Right lung (tissue), 5 donors: Measurements from ENCODE around the gene ANXA4. TPM values are rescaled to one million over a fixed set of nuclear protein-coding genes. Genes with fewer than 3 reads are reported as not detected.
"Not testable (repeated sequence)": the region's sequence is repeated elsewhere in the genome, so short reads cannot be mapped to it uniquely, and the experiment has no call there.

Experiments used
- DNase-seq, 2 donors: peaks; one replicate each; pipeline ENCODE4 v3.0.0-alpha.2; 2013
- polyA plus RNA-seq, 5 donors: library from polyadenylated mRNA; unstranded; fragments of 120-200 nt; gene quantifications; one replicate each; pipeline versions ENCODE4 v1.2.1 to v1.2.3, GENCODE V29; 2013; ENCODE audit warnings: inconsistent platforms in 1 of 5, low replicate concordance in 1 of 5; ENCODE audit not compliant: insufficient read length in 5 of 5, insufficient read depth in 1 of 5

The ANXA4 gene
- polyA plus RNA-seq, 5 donors = 77.3 to 102 (median 85.8) TPM

DNA sequence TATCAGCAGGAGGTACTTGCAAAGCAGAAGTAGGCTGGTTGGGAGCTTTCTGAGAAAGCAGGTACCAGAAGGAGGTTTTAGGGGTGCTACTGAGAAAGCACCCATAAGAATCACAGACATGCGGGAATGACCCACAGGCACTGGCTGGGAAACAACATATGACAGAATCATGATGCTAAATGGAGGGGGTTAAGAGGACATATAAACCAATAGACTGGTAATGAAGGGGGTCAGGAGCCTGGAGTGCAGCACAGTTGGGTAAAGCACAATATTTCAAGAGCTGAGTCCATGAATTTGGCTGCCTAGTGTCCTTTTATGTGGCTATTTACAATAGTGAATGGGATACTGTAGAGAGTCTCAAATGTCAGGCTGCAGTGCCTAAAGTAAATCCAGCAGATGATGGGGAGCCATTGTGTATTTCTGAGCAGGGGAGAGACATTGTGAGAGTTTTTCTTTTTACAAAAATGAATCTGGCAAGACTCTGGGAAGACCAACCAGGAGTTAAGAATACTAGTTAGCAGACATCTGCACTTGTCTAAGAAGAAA lies 59.9 kb downstream of the ANXA4 start:
- DNase-seq = no peak

DNA sequence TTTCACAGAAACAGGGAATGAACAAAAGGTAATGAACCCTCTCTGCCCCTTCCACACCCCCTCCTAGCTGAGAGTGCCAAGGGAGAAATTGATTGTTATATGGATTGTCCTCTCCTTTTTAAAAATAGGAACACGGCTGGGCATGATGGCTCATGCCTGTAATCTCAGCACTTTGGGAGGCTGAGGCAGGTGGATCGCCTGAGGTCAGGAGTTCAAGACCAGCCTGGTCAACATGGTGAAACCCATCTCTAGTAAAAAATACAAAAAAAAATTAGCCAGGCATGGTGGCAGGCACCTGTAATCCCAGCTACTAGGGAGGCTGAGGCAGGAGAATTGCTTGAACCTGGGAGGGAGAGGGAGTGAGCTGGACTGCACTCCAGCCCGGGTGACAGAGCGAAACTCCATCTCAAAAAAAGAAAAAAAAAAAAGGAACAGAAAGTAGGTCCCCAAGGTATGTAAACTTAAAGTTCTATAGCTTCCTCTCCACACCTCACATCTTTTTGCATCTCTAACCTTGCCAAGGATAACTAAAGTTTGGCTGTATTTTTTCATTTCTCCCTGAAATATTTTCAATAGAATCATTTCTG lies 60.9 kb downstream of the ANXA4 start:
- not testable (repeated sequence) for DNase-seq

DNA sequence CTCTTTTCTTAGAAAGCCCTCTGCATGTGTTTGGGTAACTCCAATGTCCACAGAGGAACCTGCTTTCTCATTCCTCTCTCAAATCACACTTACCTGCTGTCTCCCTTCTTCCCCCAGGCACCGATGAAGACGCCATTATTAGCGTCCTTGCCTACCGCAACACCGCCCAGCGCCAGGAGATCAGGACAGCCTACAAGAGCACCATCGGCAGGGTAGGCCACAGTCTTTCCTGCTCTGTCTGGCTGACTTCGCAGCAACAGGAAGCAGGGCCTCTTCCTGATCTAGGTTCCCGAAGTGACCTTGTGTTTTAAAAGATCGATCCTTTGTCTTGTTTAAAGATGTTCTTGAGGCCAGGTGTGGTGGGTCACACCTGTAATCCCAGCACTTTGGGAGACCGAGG lies 62.5 kb downstream of the ANXA4 start:
- no peak for DNase-seq

DNA sequence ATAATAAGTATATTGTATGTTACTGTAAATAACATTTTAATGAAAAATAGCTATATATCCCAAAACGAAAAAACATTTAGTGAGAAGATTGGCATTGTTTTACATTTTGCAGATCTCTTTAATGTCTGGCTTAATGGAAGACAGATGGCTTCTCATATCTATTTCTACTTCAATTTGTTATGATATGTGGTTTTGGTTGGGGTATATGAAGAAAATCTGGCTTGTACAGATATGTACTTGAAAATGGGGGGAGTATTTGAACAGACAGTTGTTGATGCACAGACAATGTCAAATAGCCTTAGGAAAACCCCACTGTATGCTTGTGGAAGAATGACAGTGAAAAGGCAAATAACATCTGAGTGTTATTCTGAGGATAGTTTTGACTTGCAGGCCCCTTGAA lies 64.0 kb downstream of the ANXA4 start:
- no peak for DNase-seq

DNA sequence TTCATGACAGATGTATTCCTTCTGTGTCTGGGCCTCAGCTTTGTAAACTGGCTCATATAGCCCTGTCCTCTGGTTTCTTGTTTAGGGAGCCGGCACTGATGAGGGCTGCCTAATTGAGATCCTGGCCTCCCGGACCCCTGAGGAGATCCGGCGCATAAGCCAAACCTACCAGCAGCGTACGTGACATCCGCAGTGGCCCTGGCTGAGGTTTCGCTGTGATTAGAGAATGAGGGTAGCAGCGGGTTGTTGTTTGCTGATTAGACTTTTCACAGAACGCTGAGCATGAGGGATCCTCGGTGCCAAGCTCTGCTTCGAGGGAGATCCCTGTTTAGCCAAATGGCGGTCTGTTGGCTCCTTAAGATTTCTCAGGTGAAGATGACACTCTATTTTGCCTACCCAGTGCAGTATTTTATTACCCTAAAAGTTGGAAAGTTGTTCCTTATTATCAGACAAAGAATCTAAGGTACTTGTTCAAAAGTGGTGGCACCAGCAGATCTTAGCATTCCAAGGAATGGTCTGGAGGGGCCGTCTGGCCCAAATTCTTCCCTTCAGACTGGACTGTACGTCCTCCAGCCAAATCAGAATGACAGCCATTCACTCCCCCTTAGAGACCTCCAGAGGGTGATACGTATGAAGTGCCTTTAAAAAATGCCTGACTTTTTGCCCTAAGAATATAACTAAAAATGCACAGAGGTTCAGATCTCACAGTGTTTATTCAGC lies 66.0 kb downstream of the ANXA4 start:
- no peak for DNase-seq

DNA sequence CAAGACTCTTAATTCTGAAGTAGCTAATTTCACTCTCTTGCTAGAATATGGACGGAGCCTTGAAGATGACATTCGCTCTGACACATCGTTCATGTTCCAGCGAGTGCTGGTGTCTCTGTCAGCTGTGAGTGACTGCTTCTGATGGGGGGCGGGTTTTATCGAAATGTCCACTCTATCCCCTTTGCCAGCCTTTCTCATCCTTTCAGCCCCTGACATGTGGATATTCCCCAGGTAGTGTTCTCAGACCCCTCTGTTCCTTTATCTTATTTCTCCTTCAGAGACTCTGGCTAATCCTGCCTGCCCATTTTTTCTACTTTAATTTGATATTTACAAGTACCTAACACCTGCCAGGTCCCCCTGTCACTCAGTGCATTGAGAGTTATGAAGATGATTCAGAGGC lies 68.6 kb downstream of the ANXA4 start:
- DNase-seq = no peak

DNA sequence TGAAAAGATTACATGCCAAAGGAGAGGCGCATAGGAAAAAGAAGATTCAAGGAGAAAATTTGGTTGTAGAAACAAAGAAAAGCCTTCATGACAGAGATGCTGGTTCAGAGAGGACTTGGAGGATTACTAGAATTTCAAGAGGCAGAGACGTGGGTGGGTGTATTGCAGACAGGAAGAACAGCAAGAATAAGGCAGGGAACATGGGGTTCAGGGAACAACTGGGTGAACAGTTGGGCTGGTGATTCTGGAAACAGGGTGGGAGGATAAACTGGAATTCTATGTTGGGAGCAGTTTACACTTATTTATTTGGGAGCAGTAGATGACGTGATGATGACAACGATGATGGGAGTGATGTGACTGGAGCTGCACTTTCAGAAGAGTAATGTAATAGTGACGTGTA lies 69.1 kb downstream of the ANXA4 start:
- no peak for DNase-seq

DNA sequence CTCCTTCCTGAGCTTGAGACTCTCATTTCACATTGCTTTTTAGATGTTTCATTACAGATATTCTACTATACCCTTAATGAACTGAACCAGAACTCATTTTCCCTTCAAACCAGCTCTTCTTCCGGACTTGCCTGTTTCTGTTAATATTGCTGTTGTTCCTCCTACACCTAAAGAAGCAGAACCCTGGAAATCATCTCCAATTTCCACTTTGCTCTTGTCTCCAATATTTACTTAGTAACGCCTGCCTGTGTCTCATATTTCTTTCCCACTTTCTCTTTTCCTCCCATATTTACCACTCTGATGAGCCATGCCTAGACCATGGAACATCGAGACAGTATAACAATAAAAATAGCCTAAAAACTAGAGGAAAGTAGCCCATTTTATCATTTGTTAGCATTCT lies 69.7 kb downstream of the ANXA4 start:
- no peak for DNase-seq

DNA sequence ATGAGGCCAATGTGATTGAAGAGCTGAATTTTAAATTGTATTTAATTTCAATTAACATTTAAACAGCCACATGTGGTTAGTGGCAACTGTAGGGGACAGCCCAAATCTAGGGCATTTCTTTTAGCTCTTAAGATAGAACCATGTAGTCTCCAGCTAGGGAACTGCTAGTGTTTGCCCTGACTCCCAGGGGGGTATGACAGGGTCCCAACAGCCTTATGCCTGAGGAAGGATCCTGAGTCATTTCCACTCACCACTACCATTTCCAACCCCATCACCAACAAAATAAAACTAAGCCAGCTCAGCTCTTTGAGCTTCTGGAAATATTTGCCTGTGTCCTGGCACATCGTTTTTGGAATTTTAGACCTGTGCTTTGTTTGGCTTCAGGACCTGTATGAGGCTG lies 73.8 kb downstream of the ANXA4 start:
- DNase-seq = no peak

DNA sequence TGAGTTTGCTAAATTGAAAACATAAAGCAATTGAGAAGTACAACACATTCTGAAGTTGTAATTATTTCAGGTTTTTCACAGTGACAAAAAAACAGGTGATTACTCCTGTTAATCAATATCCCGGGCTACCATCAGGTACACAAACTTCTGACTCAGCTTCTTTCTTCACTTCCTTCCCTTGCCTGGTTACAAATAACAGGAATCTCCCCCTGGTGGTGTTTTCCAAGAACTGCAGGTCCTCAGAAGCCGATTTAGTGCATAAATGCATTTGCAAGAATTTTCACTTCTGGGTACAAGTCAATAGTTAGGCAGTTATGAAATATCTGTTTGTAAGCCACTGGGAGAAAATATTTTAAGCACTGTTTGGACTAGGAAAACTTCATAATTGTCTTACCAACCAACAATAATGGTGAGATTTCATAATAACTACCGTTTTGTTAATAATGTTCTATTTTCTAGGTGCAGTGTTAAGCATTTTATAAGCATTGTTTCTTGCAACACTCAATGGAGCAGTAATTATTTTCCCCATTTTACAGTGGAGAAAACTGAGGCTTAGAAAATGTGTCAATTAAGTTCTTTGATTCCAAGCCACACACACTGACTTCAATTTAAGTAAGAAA lies 75.1 kb downstream of the ANXA4 start:
- peak; percentile 63 to 80 for DNase-seq

DNA sequence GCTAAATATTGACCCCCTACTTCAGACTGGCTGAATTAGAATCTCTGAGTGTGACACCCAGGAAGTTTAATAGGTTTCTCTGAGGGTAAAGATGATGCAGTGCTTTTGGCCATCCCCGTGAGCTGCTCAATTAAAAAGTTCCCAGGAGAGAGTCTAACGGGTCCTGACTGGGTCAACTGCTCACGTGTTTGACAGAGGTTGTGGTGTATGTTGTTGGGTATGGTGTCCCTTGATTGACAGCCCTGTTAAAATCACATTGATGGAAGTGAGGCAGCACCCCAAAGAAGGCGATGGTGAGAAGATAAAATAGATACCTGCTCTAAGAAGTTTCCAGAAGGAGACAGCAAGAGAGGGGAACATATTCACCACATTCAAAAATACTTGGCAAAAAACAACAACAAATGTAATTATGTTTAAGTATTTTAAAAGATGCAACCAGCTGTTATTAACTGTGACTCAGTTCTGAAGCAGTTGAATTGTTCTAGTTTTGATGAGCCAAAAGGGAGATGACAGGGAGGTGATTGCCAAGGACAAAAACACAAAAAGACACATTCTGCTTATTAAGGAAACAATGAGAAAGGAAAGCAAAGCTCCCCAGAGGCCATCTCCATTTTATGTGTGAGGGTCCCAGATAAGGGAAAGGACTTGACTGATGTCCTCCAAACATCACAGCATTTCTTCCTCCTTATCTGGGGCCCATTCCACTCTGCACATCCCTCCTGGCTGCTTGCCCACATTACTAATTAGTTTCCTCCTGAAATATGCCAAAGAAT lies 76.0 kb downstream of the ANXA4 start:
- peak; percentile 37 to 47 for DNase-seq

DNA sequence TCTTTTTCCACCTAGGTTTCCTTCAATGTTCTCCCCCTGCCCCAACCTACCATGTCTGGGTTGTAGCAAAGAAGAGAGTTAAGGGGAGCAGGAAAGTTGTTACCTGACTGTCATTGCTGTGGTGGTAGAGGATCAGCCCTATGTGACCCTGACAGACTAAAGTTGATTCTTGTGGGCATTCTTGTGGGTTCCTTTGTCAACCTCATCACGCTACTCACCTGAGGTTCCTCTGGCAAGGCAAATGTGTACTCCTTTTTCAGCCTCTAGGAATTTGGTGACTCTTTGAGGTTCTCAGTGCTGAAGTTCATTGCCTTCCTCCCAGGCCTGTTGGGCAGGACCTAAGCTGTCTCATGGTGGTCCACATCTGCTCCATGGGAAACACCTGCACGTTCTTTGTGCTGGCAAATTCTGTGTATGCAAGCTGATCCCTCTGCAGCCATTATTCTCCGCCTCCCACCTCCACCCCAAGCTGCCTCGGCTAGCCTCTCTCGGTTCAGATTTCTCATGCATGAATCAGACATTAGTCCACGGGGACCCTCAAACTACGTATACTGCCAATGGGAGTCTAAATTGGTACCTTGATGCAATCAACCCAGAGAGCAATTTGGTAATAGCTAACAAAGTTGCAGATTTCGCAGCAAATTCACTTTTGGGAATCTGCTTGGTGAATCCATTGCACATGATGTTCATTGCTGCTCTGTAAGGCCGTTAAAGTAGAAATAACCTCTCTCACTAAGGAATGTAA lies 86.0 kb downstream of the ANXA4 start:
- DNase-seq = no peak

DNA sequence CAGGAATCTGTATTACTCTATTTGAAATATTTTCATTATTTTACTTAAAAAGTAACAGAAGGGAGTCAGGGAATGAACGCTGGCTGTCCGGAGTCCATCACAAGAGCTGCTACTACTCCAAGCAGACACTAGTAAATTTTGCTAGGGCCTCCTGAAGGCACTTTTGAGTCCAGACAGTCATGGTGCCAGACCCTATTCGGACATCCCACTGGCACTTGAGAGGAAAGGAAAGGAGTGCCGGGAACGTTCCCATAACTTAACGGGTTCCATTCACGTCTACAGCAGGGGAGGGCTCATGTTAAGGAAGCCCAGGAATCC lies 87.0 kb downstream of the ANXA4 start:
- no peak for DNase-seq

DNA sequence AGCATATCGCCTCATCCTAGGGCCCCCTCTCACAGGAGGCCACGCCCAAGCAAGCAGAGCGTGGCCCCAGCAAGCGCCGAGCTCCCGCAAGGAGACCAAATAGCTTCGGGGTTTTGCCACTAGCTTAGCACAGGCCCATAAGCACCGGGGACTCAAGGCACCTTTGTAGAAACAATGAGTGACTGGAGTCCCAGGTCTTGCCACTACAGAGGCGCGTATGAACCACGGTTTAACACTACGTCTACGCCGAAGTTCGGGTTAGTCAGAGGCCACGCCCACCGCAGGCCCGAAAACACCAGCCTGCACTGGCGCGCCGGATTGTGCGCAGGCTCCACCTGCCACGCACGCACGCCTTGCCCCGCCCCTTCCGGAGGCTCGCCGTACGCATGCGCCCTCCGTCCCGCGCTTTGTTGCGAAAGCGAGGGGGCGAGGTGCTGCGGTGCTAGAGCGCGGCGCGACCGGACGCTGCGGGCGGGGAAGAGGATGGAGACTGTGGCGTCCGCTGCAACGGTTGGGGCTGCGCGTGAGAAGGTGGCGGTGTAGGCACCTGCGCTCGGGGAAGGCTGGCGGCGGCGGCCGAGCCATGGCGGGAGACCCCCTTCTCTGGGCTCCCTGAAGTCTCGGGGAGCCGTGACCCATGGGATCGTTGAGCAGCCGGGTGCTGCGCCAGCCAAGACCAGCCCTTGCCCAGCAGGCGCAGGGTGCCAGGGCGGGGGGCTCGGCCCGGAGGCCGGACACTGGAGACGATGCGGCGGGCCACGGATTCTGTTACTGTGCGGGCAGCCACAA lies 87.5 kb downstream of the ANXA4 start, which contains the start of gene GMCL1:
TSS of gene GMCL1 (plus strand) at position 405 of the 789 bp plus-strand sequence. CDS start at position 638, 233 bp downstream.
- peak; percentile 98 for DNase-seq

DNA sequence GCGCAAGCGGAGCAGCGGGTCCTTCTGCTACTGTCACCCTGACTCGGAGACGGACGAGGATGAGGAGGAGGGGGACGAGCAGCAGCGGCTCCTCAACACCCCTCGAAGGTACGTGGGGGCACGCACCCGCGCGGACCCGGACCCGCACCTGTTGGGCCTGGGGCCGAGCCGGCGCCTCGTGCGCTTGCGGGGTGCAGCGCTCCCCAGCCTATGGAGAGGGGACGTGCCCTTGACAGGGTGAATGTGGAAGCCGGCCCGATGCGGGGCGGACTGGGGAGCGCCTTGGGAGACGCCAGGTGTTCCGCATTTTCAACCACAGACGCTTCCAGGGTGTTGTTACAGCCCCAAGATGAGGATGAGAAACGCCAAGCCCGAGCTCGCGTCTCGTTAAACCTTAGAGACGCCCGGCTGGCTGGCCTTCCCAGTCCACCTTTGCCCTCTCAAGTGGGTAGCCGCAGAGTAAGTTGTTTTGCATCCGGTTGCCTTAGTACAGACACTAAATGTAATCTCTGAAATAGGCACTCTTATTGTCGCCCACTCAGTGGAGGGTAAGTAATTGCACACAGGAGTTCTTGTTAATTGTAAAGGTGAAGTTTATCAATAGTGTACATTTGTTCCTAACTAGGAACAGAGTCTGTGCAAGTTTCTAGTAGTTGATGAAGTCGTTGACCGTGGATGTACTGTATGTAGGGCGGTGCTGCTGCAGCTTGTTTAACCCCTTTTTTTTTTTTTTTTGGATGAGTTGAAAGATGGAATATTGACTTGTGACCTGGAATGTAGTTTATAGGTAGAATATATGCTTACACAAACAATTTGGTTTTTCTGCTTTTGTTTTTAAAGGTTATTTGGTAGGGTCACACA lies 88.3 kb downstream of the ANXA4 start:
- DNase-seq = peak in 1 of 2 donors; percentile 16

DNA sequence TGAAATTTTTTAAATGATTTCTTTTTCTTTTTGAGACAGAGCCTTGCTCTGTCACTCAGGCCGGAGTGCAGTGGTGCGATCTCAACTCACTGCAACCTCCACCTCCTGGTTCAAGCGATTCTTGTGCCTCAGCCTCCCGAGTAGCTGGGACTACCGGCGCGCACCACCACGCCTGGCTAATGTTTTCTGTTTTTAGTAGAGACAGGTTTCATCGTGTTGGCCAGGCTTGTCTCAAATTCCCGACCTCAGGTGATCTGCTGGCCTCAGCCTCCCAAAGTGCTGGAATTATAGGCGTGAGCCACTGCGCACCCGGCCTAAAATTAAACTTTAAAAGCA lies 88.9 kb downstream of the ANXA4 start:
- not testable (repeated sequence) for DNase-seq

DNA sequence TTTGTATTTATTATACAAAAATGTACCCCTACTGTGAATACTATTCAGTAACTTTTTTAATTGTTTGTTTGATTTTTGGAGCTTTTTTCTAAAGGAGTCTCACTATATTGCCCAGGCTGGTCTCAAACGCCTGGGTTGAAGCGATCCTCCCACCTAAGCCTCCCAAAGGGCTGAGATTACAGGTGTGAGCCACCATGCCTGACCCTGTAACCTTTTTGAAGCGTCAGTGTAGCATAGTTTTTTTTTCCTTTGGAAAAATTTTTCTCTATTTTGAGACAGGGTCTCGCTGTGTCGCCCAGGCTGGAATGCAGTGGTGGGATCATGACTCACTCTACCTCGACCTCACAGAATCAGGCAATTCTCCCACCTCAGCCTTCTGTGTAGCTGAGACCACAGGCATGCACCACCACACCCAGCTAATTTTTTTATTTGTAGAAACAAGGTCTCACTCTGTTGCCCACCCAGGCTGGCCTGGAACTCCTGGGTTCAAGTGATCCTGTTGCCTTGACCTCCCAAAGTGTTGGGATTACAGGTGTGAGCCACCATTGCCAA lies 89.5 kb downstream of the ANXA4 start:
- DNase-seq = no peak

DNA sequence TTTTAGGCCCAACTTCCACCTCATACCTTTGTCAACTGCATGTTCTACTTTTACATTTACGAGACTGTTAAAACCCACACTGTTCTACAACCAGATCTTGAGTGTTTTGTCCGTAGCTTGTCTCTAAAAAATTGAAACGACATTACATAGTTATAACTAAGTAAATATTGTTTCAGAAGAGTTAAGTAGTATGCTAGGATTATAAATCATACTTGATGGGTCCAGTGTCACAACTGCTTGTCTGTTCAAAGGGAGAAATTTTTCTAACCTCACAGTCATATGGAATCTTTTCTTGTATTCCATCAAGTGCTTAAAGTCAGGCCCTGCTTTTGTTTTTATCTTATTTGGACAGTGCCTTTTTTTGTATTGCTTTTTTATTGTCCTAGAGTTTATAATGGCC lies 91.8 kb downstream of the ANXA4 start:
- DNase-seq = no peak

DNA sequence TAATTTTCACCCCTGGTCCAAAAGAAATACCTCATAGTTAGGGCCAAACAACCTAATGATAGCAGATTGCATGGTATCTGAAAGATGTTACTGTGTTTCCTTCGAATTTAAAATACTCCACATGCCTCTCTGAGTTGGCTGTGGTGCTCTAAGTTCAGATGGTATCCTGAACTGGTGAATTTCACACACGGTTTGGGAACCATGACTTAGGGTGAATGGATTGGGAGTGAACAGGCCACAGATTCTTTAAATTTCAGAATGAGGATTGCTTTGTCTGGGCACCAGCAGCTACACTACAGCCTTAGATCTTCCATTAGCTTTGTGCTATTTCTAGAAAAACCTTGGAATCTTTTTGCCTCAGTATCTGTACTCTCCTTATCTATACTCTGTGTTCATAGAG lies 93.7 kb downstream of the ANXA4 start:
- DNase-seq = no peak

DNA sequence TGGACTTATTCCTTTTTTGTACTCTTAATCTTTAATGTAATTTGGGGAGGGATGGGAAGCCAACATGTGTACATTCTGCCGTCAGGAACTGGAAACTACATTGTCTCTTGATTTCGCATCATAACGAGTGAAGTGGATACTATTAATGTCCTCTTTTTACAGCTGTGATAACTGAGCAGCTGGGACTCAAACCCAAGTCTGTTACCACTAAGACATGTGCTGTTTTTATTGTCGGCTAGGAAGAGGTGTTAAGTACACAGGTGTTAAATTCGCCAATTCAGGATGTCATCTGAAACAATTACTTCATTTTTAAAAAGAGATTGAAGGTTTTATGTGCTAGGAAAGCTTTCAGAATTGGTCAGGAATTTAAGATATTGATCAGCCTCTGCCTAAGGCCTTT lies 94.4 kb downstream of the ANXA4 start:
- no peak for DNase-seq
